Esophagus mucosa (tissue), 1 donor: ENCODE measurements around the gene EEF2K. TPM values are rescaled to one million over a fixed set of nuclear protein-coding genes. Genes with fewer than 3 reads are reported as not detected.
"Not testable (repeated sequence)": the region's sequence is repeated elsewhere in the genome, so short reads cannot be mapped to it uniquely, and the experiment has no call there.

Experiments used
- ATAC-seq: fragments of 200-7000 bp; cut with Tn5 transposase; one replicate; pipeline ENCODE4 v1.9.1; 2020
- total RNA-seq: library from RNA; stranded (reverse); gene quantifications from one replicate; pipeline ENCODE4 v1.2.4, GENCODE V29; 2023
- donor health status: DM: yes; HTN: yes; CAD: no.

The EEF2K gene
- 15.1 TPM for total RNA-seq

DNA sequence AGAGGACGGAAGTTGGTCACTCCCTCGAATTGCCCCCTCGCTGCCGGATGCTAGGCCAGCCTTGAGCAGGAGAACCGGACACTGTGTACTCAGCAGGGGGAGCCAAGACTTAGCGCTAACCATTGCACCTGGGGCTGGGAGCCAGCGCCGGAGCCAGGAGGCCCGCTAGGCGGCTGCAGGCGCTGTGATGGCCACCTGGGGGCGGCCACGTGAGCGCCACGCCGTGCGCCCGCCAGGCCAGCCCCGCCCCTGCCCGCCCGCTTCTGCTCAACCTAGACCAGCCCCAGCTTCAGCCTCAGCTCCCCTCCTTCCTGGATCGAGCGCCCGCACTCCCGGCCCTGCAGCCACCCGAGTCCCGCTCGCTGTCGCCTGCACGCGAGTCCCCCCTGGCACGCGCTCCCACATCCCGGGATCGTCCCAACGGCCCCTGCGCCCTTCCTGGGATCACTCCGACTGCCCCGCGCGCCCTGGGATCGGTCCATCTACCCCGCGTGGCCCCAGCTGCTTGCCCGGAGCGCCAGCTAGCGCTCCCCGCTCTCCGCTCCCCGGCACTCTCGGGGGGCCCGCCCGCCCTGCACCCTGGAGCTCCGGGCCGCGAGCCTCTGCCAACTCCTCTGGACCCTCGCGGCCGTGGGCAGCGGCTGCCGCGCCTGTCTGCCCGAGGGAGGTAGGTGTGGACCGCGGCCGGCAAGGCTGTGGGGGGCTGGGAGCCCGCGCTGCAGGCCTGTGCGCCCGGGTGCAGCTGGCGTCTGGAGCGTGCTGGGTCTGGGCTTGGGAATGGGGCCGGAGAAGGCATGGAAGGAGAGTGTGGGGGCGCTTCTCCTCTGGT, at the start of gene EEF2K:
EEF2K (plus strand) TSS at position 266 of the 829 bp plus-strand sequence. CDS start 19,452 bp downstream, outside the sequence.
- peak; percentile 87 for ATAC-seq

GRCh38 chr16:22161401-22161800, 44.7 kb upstream of the EEF2K start:
- no peak for ATAC-seq

GRCh38 chr16:22161999-22162655, 44.0 kb upstream of the EEF2K start, which contains the start of gene SDR42E2:
Gene SDR42E2 (plus strand): TSS chr16:22162506. CDS start chr16:22165583, 3,077 bp downstream.
- no peak for ATAC-seq

DNA sequence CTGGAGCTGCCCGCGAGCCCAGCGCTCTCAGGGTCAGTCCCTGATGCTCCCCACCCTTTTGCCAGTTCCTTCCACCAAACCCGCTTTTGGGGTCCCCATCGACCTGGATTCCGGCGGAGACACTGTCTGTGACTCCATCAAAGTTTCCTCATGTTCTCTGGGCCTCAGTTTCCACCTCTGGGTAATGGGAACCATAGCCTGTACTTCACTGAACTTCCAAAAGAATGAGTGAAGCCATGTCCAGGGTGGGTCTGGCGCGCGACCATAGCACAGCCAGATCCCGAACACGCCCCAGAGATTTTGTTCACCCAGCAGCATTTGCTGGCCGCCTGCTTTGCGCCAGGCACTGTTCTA, 43.4 kb upstream of the EEF2K start:
- no peak for ATAC-seq

DNA sequence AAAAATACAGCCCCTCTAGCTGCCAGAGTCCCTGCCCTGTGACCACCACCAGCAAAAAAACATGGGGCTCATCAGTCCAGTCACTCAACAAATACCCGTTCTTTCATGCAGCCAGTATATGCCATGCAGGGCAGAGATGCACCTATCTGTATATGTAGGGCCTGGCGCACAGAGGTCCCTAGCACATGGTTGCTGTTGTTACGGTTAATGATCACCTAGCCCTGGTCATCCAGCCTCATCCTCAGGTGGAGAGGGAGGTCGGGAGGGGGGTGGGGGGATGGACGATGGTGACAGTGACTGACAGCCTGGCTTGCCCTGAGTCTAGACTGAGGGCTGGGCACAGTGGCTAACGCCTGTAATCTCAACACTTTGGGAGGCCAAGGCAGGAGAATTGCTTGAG, 42.3 kb upstream of the EEF2K start:
- no peak for ATAC-seq

DNA sequence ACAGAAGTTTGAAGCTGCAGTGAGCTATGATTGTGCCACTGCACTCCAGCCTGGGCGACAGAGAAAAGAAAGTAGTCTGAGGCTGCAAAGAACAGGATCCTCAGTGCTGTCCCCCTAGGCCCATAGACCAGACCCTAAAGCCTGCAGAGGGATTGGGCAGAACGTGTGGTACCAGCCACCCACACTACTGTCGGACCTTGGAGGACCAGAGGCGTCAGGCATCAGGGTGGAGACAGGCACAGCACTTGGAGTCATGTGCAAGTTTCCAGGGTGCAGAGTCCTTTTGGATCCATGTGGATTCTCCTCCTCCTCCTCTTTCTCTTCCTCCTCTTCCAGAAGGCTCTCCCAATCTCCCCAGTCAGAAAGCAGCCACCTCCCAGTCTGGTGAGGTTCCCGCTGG, 41.6 kb upstream of the EEF2K start:
- no peak for ATAC-seq

DNA sequence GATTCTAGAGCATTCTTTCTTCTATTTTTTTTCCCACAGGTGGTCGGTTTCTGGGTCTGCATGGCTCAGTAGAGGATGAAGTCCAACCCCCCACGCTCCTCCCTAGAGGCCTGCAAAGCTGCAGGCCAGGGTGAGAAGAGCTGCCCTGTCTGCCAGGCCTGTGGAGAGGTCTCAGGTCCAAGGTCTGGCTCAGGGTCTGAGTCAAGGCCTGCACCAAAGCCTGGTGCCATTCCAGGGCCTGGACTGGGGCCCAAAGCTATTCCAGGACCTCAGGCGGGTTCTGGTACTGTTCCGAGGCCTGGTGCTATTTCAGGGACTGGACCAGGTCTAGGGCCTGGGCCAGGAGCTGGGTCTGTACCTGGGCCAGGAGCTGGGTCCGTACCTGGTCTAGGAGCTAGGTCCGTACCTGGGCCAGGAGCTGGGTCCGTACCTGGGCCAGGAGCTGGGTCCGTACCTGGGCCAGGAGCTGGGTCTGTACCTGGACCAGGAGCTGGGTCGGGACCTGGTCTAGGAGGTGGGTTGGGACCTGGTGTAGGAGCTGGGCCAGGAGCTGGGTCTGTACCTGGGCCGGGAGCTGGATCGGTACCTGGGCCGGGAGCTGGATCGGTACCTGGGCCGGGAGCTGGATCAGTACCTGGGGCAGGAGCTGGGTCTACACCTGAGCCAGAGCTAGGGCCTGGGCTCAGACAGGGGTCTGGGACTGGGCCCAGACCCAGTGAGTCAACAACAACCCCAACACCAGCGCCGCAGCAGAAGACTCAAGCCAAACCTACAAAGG, 40.4 kb upstream of the EEF2K start:
- no peak for ATAC-seq

GRCh38 chr16:22171953-22172352, 34.1 kb upstream of the EEF2K start:
- no peak for ATAC-seq

DNA sequence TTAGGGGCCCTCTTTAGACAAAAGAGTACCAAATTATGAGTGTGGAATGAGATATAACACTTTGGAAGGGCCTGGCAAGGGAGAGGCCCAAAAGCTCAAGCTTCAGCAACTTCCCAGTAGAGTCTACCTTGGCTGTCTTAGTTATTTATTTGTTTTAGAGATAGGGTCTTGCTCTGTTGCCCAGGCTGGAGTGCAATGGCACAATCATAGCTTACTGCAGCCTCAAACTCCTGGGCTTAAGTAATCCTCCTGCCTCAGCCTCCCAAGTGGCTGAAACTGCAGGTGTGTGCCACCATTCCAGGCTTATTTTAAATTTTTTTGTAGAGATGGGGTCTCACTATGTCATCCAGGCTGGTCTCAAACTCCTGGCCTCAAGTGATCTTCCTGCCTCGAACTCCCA, 33.4 kb upstream of the EEF2K start:
- ATAC-seq, result not testable (repeated sequence)

- ATAC-seq, result no peak
These were observed 31.4 kb upstream of the EEF2K start for GRCh38 chr16:22174642-22175041.

- ATAC-seq, result peak; percentile 16
These were observed 27.8 kb upstream of the EEF2K start for GRCh38 chr16:22177968-22178930.

GRCh38 chr16:22181426-22181825, 24.7 kb upstream of the EEF2K start:
- ATAC-seq, result no peak

- ATAC-seq, result no peak
These were observed 24.2 kb upstream of the EEF2K start for GRCh38 chr16:22181843-22182242.

- ATAC-seq, result no peak
These were observed 22.7 kb upstream of the EEF2K start for GRCh38 chr16:22183335-22183734.

GRCh38 chr16:22183901-22184614, 22.0 kb upstream of the EEF2K start:
- ATAC-seq, result no peak

DNA sequence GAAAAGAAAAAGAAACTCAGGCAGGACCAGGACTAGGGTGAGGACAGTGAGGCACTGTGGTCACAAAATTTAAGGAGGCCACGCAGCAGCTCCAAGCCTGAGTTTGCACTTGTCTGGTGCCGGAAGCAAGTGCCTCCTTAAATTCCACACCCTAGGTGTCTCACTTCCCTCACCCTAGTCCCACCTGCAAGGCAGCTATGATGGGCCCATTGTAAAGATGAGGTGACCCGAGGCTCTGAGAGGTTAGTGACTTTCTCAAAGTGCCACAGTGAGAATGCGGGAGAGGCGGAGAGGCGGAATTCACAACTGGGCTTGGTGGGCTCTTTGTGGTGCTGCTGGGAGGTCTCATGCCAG, 21.5 kb upstream of the EEF2K start:
- ATAC-seq, result no peak

DNA sequence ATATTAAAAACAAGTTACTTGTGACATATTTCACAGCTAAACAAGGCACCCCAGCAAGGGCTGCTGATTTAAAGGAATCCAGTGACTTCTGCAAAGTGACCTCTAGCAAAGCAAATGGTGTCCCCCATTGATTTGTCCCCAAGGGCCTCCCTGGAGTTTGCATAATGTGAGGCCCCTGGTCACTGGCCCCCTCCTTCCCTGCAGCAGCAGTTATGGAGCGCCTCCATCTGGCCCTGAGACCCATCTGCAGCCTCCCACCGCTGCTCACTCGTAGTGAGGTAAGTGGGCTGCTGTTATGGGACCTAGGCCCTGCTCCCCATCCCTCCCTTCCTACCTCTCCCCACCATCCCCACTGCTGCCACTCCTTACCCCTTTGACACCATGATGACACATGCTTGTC, 19.6 kb upstream of the EEF2K start:
- ATAC-seq, result no peak

DNA sequence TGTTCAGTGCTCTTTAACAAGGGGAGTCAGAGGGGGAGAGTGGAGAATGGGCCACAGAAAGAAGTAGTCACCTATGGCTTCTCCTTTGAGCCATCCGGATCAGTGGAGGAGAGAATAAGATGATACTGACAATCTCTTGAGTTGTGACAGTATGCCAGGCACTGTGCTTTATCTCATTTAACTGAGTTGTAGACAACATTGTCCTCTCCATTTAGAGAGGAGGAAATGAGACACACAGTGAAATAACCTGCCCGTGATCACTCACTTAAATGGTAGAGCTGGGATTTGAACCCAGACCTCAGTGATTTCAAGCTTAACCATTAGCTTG, 17.8 kb upstream of the EEF2K start:
- ATAC-seq, result no peak

GRCh38 chr16:22188595-22189442, 17.3 kb upstream of the EEF2K start:
- no peak for ATAC-seq

GRCh38 chr16:22189473-22190080, 16.5 kb upstream of the EEF2K start:
- ATAC-seq, result no peak
